Ramos (cell line): ENCODE results near the gene FUNDC2.

Experiments
- in situ Hi-C: fragments of 300-500 bp; cut with MboI; formaldehyde crosslinking; loops from one replicate; pipeline ENCODE4 v1.14.3; 2022; ENCODE audit warnings: low sequenced_read_pairs; ENCODE audit not compliant: unreplicated experiment

The FUNDC2 gene

DNA sequence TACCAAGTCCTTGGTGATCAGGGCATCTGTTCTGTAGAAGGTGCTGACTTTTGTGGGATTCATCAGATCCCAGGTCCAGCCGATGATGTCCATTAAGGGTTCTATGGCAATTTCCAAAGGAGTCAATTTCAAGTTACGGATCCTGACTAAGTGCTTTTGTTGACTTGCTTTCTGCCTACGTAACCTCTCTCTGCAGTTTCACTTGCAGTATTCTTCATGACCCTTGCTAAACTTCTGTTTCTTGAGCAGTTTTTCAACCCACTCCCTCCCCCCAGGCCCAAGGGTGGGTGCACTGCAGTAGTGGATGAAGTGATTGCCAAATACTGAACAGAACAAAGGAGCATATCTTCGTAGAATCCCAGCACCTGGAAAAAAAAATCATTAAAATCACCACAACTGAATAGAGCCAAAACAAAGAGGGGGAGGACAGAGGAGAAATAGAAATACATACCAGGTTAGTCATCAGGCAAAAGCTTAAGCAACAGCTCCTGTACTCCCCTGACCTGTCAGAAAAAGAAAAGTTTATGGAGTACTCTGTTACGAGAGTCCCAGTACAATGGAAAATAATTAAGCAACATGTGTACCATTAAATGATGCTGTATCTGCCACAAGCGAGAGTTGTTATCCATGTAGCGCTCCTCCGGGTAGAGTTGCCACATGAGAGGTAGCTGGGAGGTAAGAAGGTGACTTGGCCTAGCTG is 38.5 kb downstream of the FUNDC2 start:
- in situ Hi-C loops: loop anchor here (25.0 kb wide), 1 partner anchor 303 kb away; the partner anchor contains the start of genes DKC1 and GAB3

DNA sequence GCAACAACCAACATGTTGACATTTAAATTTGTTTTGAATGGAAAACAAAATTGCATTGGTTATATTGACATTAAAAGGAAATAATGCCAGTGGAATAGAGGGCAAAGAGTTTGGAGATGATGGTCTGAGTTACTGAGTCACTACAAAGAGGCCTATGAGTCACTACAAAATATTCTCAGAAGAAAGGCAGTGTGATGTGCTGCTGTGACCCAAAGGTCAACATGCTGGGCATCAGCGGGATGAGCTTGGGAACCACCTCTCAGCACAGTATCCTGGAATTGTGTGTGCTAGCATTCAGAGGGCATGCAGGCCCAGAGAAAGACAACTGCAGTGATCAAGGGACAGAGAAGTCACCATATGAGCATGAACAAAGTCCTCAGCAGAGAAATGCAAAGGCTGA is 41.5 kb downstream of the FUNDC2 start:
- in situ Hi-C loops: loop anchor here (25.0 kb wide), 1 partner anchor 306 kb away; the partner anchor contains the start of genes DKC1 and GAB3

DNA sequence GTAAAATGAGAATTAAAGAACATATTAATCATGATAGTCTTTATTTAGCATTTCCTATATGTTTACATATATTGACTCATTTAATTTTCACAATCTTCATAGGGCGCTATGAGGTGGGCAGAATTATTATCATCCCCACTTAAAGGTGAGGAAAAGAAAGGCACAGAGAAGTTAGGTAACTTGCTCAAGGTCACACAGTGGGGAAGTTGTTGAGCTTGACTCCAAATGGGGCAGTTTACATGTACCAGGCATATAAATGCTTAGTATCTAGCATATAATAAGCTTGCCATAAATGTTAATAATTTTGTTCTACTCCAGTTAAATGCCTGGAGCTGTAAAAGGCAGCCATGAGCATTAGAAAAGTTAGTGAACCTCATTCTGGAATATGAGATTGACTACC is 42.8 kb downstream of the FUNDC2 start:
- in situ Hi-C loops: loop anchor here (25.0 kb wide), 1 partner anchor 307 kb away; the partner anchor contains the start of genes DKC1 and GAB3

DNA sequence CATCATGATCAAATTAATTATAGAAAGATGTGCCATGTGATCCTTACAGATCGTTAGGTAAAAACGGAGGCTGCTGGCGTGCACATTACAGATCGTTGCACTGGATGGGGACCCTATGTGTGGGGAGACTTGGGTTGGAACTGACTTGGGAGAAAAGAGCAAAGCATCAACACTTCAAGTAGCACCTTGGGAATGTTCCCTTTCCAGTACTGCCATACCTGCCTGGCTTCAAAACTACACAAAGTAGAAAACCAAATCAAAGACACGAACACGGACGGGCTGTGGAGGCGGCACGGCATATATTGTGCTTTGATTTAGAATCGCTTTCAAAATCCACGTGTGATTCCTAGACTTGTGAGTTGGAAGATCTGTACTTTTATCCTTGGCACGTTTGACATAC is 43.4 kb downstream of the FUNDC2 start:
- in situ Hi-C loops: loop anchor here (25.0 kb wide), 1 partner anchor 308 kb away; the partner anchor contains the start of genes DKC1 and GAB3

DNA sequence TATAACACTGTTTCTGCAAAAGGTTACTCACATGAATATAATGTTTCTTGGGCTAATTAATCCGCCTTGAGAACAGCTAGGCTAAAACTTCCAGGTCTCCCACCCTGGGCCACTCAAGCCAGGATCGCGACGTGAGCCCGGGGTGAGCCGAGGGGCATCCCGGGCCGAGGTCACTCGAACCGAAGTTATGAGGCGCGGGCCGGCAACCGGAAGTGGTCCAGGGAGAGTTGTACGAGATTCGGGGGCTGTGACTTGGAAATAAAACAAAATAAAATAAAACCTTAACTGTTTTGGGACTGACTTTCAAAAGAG is 44.0 kb downstream of the FUNDC2 start:
- in situ Hi-C loops: loop anchor here (25.0 kb wide), 1 partner anchor 308 kb away; the partner anchor contains the start of genes DKC1 and GAB3

DNA sequence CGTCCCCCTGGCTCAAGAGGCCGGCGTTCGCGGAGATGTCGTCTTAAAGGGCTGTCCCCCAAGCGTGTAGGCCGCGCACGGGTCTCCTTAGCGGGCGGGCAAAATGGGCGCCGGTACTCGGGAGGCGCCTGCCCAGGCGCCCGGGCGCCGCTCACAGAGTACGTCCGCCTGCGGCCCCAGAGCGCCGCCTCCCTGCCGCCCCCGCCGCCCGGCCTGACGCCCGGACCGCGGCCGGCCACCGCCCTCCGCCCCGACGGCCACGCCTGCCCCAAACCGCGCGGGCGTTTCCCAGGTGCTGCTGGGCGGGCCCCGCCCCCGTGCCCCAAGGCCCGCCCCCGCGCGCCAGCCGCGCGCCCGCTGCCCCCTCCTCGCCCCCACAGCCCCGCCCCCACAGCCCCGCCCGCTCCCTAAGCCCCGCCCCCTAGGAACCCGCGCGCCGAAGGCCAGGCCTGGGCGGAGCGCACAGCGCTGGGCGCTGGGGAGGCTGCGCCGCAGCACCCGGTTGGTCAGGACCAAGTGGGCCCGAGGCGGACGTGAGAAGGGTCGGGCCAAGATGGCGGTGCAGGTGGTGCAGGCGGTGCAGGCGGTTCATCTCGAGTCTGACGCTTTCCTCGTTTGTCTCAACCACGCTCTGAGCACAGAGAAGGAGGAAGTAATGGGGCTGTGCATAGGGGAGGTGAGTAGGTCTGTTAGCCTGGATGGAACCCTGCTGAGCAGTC is 44.5 kb downstream of the FUNDC2 start, which contains the start of the genes BRCC3, CMC4 and MTCP1:
TSS of gene BRCC3 (plus strand) at position 534 of the 719 bp plus-strand sequence. CDS start at position 554, 20 bp downstream.
TSS of gene CMC4 (minus strand) at position 162 of the 719 bp plus-strand sequence. CDS start 7,113 bp downstream, outside the sequence.
TSS of gene MTCP1 (minus strand) at position 162 of the 719 bp plus-strand sequence. CDS start 5,126 bp downstream, outside the sequence.
- in situ Hi-C loops: loop anchor here (25.0 kb wide), 1 partner anchor 309 kb away; the partner anchor contains the start of genes DKC1 and GAB3

DNA sequence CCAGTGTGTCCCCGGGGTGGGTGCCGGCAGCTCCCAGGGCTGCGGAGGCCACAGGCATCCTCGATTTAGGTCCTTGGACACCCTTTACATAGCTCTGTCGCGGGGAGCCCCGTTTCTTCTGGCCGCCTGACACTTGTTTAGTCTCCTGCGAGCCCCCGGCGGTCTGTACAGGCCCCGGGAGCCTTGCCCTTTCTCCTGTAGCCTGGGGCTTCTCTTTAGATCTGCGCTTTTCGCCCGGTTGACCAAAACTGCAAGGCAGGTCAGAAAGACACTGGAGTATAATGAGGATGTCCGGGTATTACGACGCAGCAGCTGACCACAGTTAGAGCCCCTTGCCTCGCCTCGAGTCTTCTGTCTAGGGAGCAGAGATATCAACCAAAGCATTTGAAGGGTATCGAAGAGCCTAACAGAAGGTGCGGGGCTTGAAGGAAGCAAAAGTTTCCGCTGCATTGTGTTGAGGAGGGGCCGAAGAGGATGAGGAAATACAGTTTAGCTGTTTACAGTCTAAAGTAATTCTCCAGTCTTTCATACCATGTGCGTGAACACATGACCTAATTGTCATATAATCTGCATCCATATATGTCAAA is 45.1 kb downstream of the FUNDC2 start:
- in situ Hi-C loops: loop anchor here (25.0 kb wide), 1 partner anchor 309 kb away; the partner anchor contains the start of genes DKC1 and GAB3

DNA sequence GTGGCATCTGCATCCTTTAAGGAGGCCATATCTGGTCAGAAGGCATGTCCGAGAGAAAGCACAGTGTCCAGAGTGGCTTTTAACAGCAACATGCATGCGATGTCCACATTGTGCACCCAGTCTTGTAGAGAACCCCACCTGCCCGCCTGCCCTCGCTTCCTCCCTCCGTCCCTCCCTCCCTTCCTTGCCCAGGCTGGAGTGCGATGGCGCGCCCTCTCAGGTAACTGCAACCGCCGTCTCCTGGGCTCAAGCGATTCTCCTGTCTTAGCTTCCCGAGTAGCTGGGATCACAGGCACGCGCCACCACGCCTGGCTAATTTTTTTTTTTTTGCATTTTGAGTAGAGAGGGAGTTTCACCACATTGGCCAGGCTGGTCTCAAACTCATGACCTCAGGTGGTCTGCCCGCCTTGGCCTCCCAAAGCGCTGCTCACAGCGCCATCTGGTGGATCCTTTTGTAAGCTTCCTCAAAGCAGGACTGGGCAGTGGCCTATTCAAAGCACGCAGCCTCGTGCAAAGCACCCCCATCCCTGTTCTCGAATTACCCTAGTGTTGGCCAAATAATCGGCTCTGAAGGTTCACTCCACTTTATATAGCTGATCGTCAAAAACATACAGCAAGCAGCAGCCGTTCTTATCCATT is 59.7 kb downstream of the FUNDC2 start:
- in situ Hi-C loops: no loop called here

DNA sequence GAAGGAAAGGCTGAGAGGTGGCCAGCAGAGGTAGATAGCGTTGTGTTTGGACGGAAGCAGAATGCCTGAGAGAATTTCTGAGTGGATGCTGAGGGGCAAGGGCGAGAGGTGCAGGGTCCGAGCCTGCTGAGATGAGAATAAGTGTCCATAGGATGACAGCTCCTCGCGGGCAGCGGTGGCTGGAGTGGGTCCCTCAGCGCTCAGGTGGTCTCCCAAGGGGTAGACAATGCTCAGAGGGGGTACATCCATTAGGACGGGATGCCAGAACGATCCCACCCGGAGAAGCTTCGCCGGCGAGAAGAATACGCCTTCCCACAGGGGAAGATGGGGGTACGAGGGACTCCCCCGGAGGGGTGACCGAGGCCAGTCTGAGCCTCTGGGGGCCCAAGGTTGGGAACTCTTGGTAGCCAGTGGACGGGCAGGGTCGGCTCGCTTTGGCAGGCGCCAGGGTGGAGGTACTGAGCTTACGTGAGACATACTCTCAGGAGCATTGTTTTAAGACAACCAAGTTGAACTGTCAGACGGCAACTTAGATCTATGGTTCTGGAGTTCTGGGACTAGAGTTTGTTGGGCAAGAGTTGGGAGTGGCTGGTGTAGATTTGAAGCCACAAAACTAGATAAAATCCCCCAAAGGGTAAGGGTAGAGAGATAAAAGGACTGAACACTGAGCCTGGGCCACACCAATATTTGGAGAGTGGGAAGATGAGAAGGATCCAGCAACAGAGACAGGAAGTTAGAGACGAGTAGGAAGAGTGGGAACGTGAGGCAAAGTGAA is 60.5 kb downstream of the FUNDC2 start:
- in situ Hi-C loops: no loop called here

DNA sequence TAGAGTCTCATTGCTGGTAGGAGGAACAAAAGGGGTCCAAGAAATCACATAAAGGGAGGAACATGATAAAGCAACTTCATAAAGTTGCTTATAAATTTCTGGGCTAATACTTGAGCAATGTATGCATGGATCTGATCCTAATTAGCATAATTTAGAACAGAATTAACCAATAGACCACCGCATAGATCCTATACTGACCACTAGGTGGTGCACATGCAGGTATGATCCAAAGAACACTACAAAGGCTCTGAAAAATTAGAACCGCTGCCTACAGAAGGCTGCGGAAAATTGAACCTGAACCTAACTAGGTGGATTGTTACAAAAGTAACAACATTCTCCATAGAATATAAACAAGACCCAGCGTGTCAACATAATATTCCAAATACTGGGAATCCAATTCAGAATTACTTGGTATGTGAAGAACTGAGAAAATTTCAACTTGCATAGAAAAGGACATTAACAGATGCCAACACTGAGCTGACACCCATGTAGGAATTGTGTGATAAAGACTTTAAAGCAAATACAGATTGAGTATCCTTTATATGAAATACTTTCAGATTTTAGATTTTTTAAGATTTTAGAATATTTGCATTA is 67.9 kb downstream of the FUNDC2 start:
- in situ Hi-C loops: no loop called here

DNA sequence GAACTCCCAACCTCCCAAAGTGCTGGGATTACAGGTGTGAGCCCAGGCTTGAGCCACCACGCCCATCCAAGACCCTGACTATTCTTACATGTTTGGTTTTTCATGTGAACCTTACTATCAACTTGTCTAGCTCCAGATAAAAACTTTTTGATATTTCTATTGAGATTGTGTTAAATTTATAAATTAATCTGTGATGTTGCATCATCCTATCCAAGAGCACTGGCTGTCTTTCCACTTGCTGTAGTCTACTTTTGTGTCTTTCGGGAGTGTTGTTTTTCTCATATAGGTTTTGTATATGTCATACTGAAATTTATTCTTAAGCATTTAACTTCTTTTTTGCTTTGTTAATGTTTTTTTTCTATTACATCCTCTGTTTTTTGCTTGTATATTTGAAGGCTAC is 79.3 kb downstream of the FUNDC2 start:
- in situ Hi-C loops: no loop called here

DNA sequence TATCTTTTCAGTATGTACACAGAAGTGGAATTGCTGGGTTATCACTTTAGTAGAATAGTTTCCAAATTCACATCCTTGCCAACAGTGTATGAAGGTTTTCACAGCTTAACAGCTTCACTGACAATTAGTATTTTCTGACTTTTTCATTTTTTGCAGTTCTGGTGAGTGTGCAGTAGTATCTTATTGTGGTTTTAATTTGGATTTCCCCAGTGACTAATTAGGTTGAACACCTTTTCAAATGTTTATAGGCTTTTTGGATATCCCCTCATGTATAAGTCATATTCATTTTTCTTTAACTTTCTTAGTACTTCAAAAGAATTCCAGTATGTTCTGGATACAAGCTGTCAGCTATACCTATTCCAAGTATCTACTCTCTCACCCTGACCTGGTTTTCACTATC is 81.8 kb downstream of the FUNDC2 start:
- in situ Hi-C loops: no loop called here
